Skin of body (tissue), 2 donors: ENCODE measurements around the gene OSGEP. TPM values are rescaled to one million over a fixed set of nuclear protein-coding genes. Genes with fewer than 3 reads are reported as not detected.
A peak's percentile ranks its signal among the peaks of the same experiment; 100 is the strongest.

Experiments
- DNase-seq: peaks from one replicate; lab custom pipeline; 2025; lab: John Stamatoyannopoulos, UW
- total RNA-seq: library from RNA; depleted of rRNA; stranded (reverse); fragments of >200 nt; gene quantifications from one replicate; pipeline ENCODE4 v1.2.3, GENCODE V29; 2014

OSGEP gene
- total RNA-seq, 1 donor from 2014 or later = 33.6 TPM

GRCh38 chr14:20434701-20435581 lies 19.7 kb downstream of the OSGEP start:
- no peak for DNase-seq

GRCh38 chr14:20429801-20430669 lies 24.6 kb downstream of the OSGEP start:
- DNase-seq = no peak

- DNase-seq = no peak
These were observed 25.8 kb downstream of the OSGEP start for GRCh38 chr14:20428802-20429201.

DNA sequence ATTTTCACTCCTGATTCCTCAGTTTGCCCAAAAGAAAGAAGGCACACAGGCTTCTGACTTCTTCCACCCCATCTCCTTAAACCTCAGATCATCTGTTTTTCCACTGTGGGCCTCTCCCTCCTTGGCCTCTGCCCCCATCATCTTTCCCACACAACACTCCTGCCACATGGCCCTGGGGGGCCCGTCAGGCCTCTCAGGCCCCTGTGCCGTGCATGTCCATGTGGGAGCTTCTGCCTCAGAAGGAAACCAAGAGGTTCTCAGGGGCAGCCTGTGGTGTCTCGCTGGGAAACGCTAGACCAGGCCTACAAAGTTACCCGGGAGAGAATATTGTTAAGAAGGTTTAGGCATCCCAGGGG lies 26.6 kb downstream of the OSGEP start:
- no peak for DNase-seq

DNA sequence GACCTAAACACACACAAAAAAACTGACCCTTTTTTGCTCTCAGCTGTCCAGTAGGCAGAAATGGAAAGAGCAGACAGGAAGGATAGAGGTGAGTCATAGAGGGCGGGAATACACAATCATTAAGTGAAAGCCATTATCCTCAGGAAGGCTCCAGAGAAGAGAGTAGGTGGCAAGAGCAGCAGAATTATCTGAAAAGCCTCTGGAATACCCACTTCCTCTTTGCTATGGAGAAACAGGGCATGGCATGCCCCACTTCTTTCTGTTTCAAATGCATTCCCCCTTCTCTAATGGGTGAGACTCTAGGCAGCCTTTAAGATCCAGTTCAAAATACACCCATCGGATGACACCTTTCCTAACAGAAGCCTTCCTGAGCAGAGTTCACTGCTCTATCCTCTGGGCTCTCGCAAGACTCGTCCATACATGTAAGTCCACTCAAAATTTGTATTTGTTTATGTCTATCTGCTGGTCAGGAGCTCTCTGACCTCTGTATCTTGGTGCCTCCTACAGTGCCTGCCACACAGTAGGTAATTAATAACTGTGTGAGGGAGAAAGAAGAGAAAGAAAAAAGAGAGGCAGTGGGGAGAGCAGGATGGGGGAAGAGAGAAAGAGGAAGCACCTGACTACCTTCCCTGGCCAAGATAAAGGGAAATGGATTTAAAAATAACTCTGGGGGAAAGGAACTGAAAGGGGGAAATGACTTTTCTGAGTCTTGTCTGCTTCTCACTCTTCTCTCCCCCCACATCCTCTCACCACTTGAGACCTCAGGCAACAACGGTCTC lies 27.2 kb downstream of the OSGEP start:
- DNase-seq = no peak

- no peak for DNase-seq
These were observed 29.8 kb downstream of the OSGEP start for GRCh38 chr14:20424851-20425250.

DNA sequence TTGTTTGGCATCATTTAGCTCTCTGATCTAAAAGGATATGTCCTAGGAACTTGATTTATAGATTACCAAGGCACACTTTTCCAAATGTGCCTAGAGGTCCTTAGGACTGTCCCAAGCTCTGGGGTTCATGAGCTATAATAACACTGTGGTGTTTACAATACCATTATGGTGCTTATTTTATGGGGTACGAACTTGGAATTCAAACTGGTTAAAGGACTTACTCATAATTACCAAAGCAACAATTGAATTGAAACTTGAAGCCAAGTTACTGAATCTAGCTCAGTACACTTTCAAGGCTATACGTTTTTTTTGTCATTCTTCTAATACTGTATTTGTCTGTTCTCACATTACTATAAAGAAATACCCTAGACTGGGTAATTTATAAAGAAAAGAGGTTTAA lies 31.7 kb downstream of the OSGEP start:
- DNase-seq = no peak

GRCh38 chr14:20421267-20421666 lies 33.3 kb downstream of the OSGEP start:
- DNase-seq = no peak

GRCh38 chr14:20419419-20419818 lies 35.2 kb downstream of the OSGEP start:
- DNase-seq = no peak

DNA sequence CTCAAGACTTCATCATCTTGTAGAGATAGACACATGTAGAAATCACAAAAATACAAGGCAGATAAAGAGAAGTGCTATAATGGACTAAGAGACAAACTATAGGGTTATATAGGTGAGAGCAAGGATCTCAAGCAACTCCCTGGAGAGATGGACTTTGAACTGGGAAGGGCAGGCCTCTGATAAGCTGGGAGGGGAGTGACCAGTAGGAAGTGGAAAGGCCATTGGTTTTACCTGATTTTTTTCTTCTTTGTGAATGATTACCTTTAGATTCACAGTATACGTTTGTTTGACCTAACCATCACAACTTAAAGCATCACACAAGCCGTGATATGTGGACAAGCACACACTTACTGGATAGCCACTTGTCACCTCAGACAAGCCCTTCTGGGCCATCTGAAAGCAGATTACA lies 36.1 kb downstream of the OSGEP start:
- no peak for DNase-seq

- no peak for DNase-seq
These were observed 37.1 kb downstream of the OSGEP start for GRCh38 chr14:20417250-20418186.

DNA sequence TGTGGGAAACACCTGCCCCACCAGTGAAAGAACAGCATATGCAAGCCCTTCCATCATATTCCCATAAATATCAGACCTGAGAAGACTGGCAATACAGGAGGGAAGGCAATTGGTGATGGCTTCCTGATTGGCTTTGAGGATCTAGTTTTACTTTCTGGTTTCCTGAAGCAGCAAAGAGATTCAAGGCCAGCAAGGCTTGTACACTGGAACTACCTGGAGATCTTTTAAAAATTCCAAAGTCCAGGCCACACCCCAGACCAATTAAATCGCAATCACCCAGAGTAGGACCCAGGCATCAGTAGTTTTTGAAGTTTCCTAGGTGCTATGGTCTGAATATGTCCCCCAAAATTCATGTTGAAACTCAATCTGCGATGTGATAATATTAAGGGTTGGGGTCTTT lies 38.4 kb downstream of the OSGEP start:
- no peak for DNase-seq

DNA sequence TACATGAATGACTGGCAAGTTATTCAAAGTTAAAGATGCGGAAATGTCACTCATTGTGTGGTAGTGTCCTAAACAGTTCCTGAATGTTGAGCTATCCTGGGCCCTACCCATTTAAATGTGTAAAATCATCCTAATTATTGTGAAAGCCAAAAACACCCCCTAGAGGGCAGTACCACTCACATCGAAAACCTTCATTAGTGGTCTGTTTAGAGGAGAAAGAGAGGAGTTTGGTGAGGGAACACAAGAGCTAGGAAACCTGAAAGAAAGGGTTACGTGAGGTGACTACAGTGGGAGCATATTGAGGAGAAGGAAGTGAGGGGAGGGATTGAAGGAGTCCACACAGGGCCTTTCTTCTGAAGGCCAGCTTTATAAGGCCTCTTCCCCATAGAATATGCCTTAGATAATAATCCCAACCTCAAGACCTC lies 38.8 kb downstream of the OSGEP start:
- peak; percentile 34 for DNase-seq

DNA sequence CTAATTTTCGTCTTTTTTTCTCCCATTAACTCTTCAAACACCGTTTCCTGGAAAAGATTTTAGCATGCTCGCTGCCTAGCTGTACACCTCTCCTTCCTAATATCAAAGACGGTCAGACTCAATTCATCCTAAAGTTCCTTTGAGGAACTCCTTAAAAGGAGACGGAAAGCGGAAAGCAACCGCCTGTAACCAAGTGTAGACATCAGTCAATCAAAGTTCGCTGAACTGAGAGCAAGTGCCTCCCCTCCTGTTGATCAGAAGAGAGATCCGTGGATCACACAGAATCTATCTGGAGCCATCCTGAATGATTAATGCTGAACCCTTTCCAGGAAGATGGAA lies 40.9 kb downstream of the OSGEP start:
- no peak for DNase-seq

GRCh38 chr14:20412876-20413743 lies 41.5 kb downstream of the OSGEP start, which contains the start of gene TEP1:
TSS of gene TEP1 (minus strand) at chr14:20413501. CDS start at chr14:20408439, 5,062 bp downstream.
- peak; percentile 84 for DNase-seq

DNA sequence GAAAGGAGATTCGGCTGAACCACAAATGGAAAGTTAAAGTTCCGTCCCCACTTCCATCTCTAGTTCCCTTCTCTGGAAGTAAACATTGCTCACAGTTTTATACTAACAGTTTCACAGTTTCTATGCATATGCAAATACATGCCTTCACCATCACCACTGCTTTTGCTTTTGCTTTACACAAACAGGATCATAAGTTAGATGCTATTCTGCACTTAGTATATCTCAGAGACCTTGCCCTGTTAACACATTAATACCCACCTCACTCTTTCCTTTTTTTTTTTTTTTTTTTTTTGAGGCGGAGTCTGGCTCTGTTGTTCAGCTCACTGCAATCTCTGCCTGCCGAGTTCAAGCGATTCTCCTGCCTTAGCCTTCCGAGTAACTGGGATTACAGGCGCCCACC lies 42.2 kb downstream of the OSGEP start:
- DNase-seq = no peak

DNA sequence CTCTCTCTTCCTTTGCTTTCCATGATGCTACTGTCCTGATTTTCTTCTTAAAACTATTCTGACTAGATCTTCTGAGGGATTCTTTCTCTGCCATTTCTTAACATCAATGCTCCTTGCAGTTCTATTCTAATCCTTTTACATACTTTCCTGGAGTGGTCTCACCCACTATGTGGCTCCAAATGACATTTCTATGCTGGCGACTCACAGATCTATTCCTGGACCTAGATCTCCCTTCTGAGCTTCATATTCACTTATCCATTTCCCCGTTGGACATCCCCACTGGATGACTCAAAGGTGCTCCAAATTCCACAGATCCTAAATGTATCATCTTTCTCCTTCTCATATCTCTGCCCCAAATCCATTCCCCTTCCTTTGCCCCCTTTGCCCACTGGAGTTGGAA lies 45.4 kb downstream of the OSGEP start:
- DNase-seq = no peak

DNA sequence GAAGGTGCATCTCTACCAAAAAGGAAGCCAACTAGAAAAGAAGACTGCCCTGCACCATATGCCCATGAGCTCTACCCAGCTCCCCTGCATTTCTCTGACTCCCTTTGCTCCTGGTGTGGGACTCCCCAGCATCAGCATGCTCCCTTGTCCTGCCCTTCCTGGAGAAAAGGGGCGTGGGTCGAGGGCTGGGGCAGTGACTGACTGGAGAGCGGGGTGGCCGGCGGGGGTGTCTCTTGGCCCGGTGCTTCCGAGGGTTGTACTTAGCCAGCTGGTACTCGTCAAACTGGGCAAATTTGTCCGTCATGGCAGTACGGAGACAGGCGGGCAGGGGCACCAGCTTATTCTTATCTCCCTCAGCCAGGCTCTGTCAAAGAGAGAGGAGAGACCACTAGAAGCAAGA lies 51.1 kb downstream of the OSGEP start:
- no peak for DNase-seq

GRCh38 chr14:20400965-20401593 lies 53.5 kb downstream of the OSGEP start:
- no peak for DNase-seq
